Stomach (tissue), 9 donors: ENCODE results near the gene TIPARP. TPM values are rescaled to one million over a fixed set of nuclear protein-coding genes. Genes with fewer than 3 reads are reported as not detected.
A peak's percentile ranks its signal among the peaks of the same experiment; 100 is the strongest.

Experiments
- DNase-seq, 2 donors: peaks; one replicate each; pipeline versions ENCODE4 v3.0.0 to v3.0.0-alpha.2; 2013 to 2019
- H3K27ac ChIP-seq, 5 donors: fragments of 200-600 bp in 4 of 5; sonication (generic) in 4 of 5; one replicate each; pipeline ENCODE4 v1.5.1; 2013 to 2019; ENCODE audit warnings: mild to moderate bottlenecking in 1 of 5, moderate library complexity in 1 of 5
- H3K27me3 ChIP-seq, 3 donors: fragments of 200-600 bp; sonication (generic); one replicate each; pipeline ENCODE4 v1.5.1; 2017 to 2019; ENCODE audit warnings: mixed run types in 1 of 3
- H3K36me3 ChIP-seq, 4 donors: fragments of 200-600 bp; sonication (generic); 1 replicate in 3 of 4; 2 replicates in 1 of 4; pipeline ENCODE4 v1.5.1; 2016 to 2019
- H3K4me1 ChIP-seq, 4 donors: fragments of 200-600 bp; sonication (generic); one replicate each; pipeline ENCODE4 v1.5.1; 2016 to 2019
- H3K4me3 ChIP-seq, 4 donors: fragments of 200-600 bp; sonication (generic) in 3 of 4; one replicate each; pipeline ENCODE4 v1.5.1; 2016 to 2019; ENCODE audit warnings: mild to moderate bottlenecking in 1 of 4
- H3K9me3 ChIP-seq, 4 donors: fragments of 200-600 bp; sonication (generic); one replicate each; pipeline ENCODE4 v1.5.1; 2016 to 2019
- EP300 ChIP-seq: sonication (generic); formaldehyde crosslinking; IDR thresholded peaks from one replicate; pipeline ENCODE4 v1.6.1; 2017; ENCODE audit warnings: antibody characterized with exemption
- POLR2A ChIP-seq, 4 donors: fragments of 450-650 bp; IDR thresholded peaks; one replicate each; pipeline ENCODE4 v1.6.1; 2016; ENCODE audit warnings: antibody characterized with exemption in 4 of 4, control low read depth in 2 of 4, mild to moderate bottlenecking in 1 of 4, moderate library complexity in 1 of 4
- POLR2AphosphoS5 ChIP-seq, 3 donors: sonication (generic); formaldehyde crosslinking; IDR thresholded peaks; one replicate each; pipeline ENCODE4 v1.6.1; 2016; ENCODE audit warnings: antibody characterized with exemption in 3 of 3
- WGBS, 5 donors: extraction: QIAGEN DNeasy Blood & Tissue Kit in 3 of 5; methylation state at CpG; one replicate each; pipeline versions ENCODE4 v1.1.5 to v1.1.7; 2013 to 2018; 5-methylcytosine and 5-hydroxymethylcytosine counted together
- intact Hi-C: fragments of 100-400 bp; cut with DNase I; formaldehyde crosslinking; loops from one replicate; pipeline ENCODE4 v1.15.1; 2023; ENCODE audit warnings: low total_unique reads
- polyA plus RNA-seq, 3 donors: library from polyadenylated mRNA; stranded (reverse); fragments of 200-250 nt; gene quantifications; one replicate each; pipeline ENCODE4 v1.2.3, GENCODE V29; 2013
- total RNA-seq, 5 donors: library from RNA; depleted of rRNA; stranded (reverse); fragments of >200 nt; gene quantifications; one replicate each; pipeline versions ENCODE4 v1.1.0 to v1.2.3, GENCODE V29; 2014 to 2016
- TF ChIP-seq, protein P1 (sequence below), 7 experiments: fragments of 450-650 bp in 4 of 7; fragments of 200-600 bp in 3 of 7; sonication (generic) in 3 of 7; IDR thresholded peaks; one replicate each; pipeline ENCODE4 v1.5.1; 2016 to 2019; ENCODE audit warnings: antibody characterized with exemption in 7 of 7, control low read depth in 2 of 7, mild to moderate bottlenecking in 1 of 7
- donor health status: healthy with polysubstance abuse.
- donor health status: Bipolar disorder and iron deficiency.
- donor health status: healthy.

Gene TIPARP
- total and polyA plus RNA-seq, 8 donors: 7.2 to 73.4 (median 22.5) TPM

- intact Hi-C loops: no loop called here
- no peaks in the 10 kb centered on the region for H3K36me3 ChIP-seq
- H3K27ac ChIP-seq: peak overlapping the region in 2 of 5 donors; percentile 11 to 39
- H3K9me3 ChIP-seq: no peaks in the 10 kb centered on the region
- no peak overlapping the region for H3K4me3 ChIP-seq
- WGBS, 5 donors: 16 to 33% (median 22%) methylated on average over 4 of the region's 4 CpGs
- H3K27me3 ChIP-seq: no peaks in the 10 kb centered on the region
- DNase-seq: peak; percentile 40 to 54
- H3K4me1 ChIP-seq: peaks cover 0 to 36% (median 23%) of the 10 kb centered on the region in 4 donors
- no peak for TF ChIP-seq POLR2A (IDR thresholded peaks at IDR 0.05)
- TF ChIP-seq POLR2AphosphoS5 (IDR thresholded peaks at IDR 0.05): peak in 1 of 3 donors; percentile 16
- TF ChIP-seq EP300: no peak
Measured at GRCh38 chr3:156668073-156668763, 6.2 kb upstream of the TIPARP start.

GRCh38 chr3:156670077-156670476, 4.3 kb upstream of the TIPARP start:
- H3K4me1 ChIP-seq: peaks cover 0 to 30% (median 18%) of the 10 kb centered on the region in 4 donors
- H3K9me3 ChIP-seq: no peaks in the 10 kb centered on the region
- peak overlapping the region in 1 of 5 donors; percentile 35 for H3K27ac ChIP-seq
- TF ChIP-seq EP300 (no peak), POLR2A (IDR thresholded peaks at IDR 0.05) (no peak), POLR2AphosphoS5 (IDR thresholded peaks at IDR 0.05) (no peak)
- TF ChIP-seq, protein P1, sequence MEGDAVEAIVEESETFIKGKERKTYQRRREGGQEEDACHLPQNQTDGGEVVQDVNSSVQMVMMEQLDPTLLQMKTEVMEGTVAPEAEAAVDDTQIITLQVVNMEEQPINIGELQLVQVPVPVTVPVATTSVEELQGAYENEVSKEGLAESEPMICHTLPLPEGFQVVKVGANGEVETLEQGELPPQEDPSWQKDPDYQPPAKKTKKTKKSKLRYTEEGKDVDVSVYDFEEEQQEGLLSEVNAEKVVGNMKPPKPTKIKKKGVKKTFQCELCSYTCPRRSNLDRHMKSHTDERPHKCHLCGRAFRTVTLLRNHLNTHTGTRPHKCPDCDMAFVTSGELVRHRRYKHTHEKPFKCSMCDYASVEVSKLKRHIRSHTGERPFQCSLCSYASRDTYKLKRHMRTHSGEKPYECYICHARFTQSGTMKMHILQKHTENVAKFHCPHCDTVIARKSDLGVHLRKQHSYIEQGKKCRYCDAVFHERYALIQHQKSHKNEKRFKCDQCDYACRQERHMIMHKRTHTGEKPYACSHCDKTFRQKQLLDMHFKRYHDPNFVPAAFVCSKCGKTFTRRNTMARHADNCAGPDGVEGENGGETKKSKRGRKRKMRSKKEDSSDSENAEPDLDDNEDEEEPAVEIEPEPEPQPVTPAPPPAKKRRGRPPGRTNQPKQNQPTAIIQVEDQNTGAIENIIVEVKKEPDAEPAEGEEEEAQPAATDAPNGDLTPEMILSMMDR (IDR thresholded peaks at IDR 0.05): no peak
- no peaks in the 10 kb centered on the region for H3K36me3 ChIP-seq
- DNase-seq: no peak
- WGBS, 5 donors: 48 to 64% (median 55%) methylated on average over 2 of the region's 2 CpGs
- intact Hi-C loops: loop anchor here (10.0 kb wide), 2 partner anchors 125 to 415 kb away; no protein-coding TSS in a partner anchor
- no peak overlapping the region for H3K4me3 ChIP-seq
- no peaks in the 10 kb centered on the region for H3K27me3 ChIP-seq

GRCh38 chr3:156670652-156671051, 3.7 kb upstream of the TIPARP start:
- H3K27ac ChIP-seq: no peak overlapping the region
- TF ChIP-seq, protein P1 (IDR thresholded peaks at IDR 0.05): no peak
- TF ChIP-seq EP300 (no peak), POLR2AphosphoS5 (IDR thresholded peaks at IDR 0.05) (no peak), POLR2A (IDR thresholded peaks at IDR 0.05) (no peak)
- no peaks in the 10 kb centered on the region for H3K9me3 ChIP-seq
- H3K4me1 ChIP-seq: peaks cover 0 to 24% (median 17%) of the 10 kb centered on the region in 4 donors
- intact Hi-C loops: loop anchor here (10.0 kb wide), 2 partner anchors 126 to 414 kb away; no protein-coding TSS in a partner anchor
- H3K4me3 ChIP-seq: no peak overlapping the region
- H3K27me3 ChIP-seq: no peaks in the 10 kb centered on the region
- H3K36me3 ChIP-seq: no peaks in the 10 kb centered on the region
- DNase-seq: no peak
- 65 to 79% (median 71%) methylated on average over 4 of the region's 4 CpGs for WGBS, 5 donors

DNA sequence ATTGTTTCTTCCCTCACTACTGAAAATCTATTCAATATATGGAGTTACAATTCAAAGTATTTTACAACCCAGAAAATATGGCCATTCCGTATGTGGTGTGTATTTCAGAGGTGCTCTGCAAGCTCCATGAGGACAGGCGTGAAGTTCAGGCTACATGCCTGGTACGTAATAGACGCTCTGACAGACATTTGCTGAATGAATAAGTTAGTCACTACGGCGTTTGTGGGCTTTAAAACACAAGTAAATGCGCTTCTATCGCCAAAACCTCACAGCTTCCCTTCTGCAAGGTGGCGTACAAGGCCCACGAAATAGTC, 701 bp upstream of the TIPARP start:
- TF ChIP-seq POLR2A (IDR thresholded peaks at IDR 0.05): no peak
- TF ChIP-seq POLR2AphosphoS5 (IDR thresholded peaks at IDR 0.05): no peak
- TF ChIP-seq EP300: no peak
- TF ChIP-seq, protein P1 (IDR thresholded peaks at IDR 0.05): no peak
- H3K4me3 ChIP-seq: peak overlapping the region; percentile 69 to 95 (median 84)
- H3K36me3 ChIP-seq: peaks cover 0 to 12% (median 11%) of the 10 kb centered on the region in 4 donors
- H3K4me1 ChIP-seq: peaks cover 0 to 44% (median 20%) of the 10 kb centered on the region in 4 donors
- no peak for DNase-seq
- 5 to 14% (median 7%) methylated on average over 10 of the region's 10 CpGs for WGBS, 5 donors
- intact Hi-C loops: loop anchor here (10.0 kb wide), 2 partner anchors 129 to 411 kb away; no protein-coding TSS in a partner anchor
- H3K27me3 ChIP-seq: no peaks in the 10 kb centered on the region
- H3K9me3 ChIP-seq: no peaks in the 10 kb centered on the region
- peak overlapping the region; percentile 78 to 98 (median 96) for H3K27ac ChIP-seq
